Activated CD4-positive, alpha-beta T cell treated with anti-CD3 and anti-CD28 coated beads, Interleukin-2, amount 50 U/mL, for 1 hour (primary cell): ENCODE measurements around the gene ZIC5.
A peak's percentile ranks its signal among the peaks of the same experiment; 100 is the strongest.

Source experiments
- DNase-seq: peaks from one replicate; pipeline ENCODE4 v3.0.0-alpha.2; 2020

ZIC5 gene

DNA sequence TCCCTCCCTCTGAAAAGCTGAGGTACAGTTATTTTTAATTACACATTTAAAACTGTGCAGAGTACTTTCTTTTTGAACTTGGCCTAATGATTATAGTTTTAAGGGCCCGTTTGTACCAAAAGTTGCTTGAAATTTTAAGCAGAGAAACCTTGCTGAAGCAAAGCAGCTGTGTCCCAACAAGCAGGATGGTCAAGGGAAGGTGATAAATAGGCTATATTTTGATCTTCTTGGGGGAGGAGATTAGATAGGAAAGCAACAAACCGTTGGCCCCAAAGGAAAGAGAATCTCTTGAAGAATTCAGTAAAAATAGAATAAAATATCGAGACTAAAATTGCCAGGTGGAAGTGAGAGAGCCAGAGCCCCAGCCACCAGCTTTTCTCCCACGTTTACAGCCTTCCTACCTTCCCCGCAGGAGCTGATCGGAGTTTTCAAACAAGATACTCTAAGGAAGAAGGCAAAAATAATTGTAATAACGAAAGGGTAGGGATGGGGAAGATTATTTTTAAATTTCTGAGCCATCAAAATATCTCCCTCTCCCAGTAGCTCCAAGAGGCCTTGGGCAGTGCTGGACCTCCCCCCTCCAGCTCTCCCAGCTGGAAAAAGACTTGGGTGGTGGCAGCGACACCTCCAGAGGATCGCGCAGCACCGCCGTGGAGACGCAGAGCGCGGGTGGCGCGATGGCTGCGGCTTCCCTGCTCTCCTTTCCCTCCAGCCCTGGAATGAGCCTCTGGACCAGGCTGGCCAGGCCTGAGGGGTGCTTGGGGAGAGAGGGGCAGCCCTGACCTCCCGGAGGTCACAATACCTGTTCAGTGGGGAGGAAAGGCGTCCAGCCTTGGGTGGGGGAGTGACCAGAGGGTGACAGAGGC lies 15.8 kb upstream of the ZIC5 start:
- DNase-seq, result no peak

DNA sequence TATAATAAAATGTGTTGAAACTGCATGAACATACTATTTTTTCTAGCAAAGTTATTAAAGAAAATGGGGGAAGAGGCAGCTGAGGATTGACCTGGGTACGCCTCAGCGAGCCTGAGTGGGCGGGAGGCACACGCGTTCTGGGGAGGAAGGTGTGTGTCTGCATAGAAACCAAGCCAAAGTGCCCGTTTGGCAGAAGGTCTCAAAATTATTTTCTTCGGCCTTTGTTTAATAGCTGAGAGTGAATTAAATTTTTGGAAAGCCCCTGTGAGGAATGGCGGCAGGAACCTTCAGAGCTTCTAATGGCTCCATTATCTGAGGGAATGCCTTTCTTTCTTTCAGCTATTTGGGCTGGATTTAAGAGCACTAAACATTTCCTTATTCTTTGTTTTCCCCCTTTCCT lies 15.2 kb upstream of the ZIC5 start:
- DNase-seq, result no peak

DNA sequence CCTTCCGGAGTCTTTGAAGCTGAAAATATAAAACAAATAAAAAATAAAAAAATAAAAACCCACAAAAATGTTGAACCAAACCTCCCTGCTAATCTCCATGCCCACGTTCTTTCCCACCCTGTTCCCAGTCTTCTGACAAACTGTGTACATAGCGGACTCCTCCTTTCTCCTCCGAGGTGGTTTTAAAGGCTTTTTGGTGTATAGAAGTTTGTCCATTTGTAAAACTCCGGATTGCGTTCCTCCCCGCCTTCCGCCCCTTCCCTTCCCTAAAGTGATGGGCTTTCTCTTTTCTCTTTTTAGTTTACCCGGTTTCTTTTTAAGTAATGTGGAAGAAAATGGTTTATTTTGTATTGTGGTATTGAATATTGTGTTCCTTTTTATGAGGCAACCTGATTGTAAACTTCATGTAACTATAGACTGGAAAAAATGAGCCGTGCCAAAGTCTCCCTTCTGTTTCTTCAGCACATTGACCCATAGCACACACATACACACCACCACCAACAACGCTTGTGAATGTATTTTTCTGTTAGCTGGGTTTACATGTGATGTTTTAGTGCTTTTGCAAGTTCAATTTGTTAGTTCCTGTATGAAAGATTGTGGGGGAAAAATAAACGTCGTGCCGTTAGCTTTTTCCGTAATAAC lies 14.4 kb upstream of the ZIC5 start:
- no peak for DNase-seq

DNA sequence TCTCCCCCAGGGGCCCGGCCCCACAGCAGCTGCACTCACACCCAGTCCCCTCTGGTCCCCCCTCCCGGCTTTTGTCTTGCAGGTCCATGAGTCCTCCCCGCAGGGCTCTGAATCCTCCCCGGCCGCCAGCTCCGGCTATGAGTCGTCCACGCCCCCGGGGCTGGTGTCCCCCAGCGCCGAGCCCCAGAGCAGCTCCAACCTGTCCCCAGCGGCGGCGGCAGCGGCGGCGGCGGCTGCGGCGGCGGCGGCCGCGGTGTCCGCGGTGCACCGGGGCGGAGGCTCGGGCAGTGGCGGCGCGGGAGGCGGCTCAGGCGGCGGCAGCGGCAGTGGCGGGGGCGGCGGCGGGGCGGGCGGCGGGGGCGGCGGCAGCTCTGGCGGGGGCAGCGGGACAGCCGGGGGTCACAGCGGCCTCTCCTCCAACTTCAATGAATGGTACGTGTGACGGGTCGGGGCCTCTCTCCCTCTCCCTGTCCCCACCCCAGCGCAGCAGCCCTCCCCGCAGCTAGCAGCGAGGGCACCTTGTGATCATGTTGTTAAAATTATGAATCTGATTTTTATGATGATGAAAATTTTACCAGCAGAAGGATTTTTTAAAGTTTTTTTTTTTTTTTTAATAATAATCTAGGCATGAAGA lies 13.8 kb upstream of the ZIC5 start:
- DNase-seq, result no peak

DNA sequence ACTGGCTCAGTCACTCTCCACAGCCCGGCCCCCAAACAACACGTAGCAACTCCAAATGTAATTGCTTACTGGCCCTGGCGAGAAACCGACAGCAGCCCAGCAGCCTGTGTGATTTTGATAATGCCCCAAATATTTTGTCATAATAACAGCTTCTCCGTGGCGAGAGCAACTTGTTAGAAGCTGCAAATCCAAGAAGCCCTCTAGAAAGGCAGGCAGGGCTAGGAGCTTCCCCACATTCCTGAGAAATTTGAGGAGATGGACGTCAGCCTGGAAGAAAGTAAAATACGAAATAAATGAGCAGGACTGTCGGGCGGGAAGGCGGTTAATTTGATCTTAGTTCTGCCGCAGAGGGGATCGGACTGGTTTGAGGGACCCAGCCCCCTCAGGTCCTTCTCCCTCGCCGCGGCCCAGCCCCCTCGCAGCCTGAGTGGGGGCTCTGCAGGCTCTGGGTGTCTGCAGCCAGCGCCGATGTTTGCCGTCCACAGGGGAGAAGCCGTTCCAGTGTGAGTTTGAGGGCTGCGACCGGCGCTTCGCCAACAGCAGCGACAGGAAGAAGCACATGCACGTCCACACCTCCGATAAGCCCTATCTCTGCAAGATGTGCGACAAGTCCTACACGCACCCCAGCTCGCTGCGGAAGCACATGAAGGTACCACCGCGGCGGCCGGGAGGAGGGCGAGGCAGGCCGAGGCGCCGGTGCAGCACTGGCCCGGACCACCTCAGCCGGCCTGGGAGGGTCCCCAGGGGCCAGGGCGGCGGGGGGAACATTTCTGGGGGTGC lies 13.1 kb upstream of the ZIC5 start:
- no peak for DNase-seq

DNA sequence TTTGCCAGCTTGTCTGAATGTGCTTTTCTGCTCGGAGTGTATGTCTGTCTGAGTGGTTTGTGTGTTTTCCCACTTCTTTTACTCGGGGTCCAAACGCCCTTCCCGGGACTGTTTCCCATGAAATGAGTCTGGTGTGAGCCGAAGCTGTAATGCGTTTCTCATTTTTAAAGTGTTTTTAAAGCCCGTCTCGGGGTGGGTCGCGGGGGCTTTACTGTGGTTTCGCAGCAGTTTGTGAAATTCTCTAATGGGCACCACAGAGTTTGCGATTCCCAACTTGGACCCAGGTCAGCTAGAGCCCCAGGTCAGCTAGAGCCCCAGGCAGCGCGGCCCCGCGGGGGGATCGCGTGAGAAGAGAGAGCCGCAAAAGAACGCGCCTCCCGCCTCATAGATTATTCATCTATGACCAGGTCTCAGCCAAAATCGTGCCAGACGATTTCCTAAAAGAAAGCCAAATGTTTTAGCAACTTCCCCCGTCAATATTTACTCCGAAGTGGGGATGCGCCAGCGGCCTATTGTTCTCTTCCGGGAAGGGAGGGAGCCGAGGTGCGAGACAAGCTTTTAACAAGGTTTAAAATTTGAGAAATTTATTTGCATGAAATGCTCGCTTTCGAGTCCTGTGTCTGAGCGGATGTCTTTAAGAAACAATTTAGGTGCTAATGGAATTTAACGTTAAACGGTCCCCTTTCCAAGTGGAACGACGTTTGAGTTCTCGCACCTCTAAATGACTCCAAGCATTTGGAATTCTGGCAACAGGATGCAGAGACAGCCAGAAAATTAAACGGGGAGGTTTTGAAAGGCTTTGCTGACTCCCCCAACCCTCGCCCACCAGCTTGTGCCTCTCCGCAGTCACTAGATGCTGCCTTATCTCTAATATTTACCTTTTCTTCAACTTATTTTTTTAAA lies 12.2 kb upstream of the ZIC5 start:
- DNase-seq, result no peak

DNA sequence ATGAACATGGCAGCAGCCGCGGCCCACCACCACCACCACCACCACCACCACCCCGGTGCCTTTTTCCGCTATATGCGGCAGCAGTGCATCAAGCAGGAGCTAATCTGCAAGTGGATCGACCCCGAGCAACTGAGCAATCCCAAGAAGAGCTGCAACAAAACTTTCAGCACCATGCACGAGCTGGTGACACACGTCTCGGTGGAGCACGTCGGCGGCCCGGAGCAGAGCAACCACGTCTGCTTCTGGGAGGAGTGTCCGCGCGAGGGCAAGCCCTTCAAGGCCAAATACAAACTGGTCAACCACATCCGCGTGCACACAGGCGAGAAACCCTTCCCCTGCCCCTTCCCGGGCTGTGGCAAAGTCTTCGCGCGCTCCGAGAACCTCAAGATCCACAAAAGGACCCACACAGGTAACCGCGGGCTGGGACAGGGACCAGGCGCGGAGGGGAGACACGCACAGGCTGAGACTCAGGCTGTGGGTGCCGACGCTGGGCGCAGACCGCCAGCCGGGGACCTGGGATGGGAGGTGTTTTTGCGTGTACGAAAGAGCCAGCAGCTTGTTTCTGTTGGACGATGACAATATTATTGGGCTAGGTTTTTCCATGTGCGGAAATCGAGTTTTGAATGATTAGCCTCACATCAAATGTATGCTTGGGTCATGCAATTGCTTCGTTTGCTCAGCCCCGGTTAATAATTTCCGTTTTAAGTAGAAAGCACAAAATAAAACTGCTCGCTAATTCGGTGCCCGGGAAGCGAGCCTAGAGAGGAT lies 11.3 kb upstream of the ZIC5 start:
- DNase-seq, result no peak

DNA sequence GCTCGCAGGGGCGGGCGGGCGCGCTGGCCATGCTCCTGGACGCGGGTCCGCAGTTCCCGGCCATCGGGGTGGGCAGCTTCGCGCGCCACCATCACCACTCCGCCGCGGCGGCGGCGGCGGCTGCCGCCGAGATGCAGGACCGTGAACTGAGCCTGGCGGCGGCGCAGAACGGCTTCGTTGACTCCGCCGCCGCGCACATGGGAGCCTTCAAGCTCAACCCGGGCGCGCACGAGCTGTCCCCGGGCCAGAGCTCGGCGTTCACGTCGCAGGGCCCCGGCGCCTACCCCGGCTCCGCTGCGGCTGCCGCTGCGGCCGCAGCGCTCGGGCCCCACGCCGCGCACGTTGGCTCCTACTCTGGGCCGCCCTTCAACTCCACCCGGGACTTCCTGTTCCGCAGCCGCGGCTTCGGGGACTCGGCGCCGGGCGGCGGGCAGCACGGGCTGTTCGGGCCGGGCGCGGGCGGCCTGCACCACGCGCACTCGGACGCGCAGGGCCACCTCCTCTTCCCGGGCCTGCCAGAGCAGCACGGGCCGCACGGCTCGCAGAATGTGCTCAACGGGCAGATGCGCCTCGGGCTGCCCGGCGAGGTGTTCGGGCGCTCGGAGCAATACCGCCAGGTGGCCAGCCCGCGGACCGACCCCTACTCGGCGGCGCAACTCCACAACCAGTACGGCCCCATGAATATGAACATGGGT lies 10.6 kb upstream of the ZIC5 start:
- DNase-seq, result no peak

DNA sequence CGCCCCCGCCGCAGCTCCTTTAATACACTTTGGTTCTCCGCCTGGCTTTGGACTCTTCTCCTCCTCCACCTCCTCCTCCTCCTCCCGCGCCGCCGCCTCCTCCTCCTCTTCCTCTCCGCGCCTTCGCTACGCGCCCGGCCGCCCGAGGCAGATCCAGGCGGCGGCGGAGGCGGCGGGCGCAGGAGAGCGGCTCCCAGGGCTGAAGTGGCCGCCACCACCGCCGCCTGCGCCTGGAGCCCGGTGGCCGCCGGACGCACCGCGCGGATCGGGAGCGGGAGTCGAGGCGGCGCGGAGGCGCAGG lies 10.1 kb upstream of the ZIC5 start, which contains the start of gene ZIC2:
Gene ZIC2 (plus strand): TSS at position 50 of the 301 bp plus-strand sequence. CDS start 281 bp downstream, outside the sequence.
- DNase-seq, result no peak

DNA sequence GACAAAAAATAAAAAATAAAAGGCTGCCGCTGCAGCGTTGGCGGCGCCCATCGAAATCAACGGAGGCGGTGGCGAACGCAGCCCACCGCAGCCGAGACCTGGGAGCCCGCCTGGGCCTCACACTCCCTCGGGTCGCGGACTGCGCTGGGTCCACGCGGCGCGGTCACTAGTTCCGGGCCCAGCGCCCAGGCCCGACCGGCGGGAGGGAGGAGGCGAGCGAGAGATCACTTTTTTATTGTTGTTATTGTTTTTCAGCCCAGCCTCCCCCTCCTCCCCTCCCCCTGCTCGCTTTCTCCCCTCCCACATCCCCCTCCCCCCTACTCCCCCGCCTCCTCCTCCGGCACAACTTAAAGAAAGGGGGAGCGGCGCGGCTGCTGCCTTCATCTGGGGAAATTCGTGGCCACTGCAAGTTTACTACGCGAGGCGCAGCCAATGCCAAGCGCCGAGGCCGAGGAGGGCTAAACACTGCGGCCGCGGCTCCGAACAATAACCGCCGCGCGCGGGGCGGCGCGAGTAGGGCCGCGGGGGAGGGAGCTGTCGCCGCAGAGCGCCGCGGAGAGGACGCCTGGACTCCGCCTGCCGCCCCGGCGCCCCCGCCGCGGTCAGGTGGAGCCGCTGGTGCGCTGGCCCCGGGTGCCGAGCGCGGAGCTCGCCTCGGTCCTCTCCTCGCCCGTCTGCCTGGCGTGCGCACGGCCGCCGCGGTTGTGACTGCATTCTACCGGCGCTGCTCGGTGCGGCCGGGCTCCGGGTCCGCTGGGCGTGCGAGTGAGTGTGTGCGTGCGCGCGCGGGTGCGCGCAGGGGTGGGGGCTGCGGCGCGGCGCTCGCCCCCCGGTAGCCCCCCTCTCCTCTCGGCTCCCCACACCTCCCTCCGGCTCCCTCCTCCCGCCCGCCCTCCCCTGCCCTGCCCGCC lies 9.5 kb upstream of the ZIC5 start:
- no peak for DNase-seq

DNA sequence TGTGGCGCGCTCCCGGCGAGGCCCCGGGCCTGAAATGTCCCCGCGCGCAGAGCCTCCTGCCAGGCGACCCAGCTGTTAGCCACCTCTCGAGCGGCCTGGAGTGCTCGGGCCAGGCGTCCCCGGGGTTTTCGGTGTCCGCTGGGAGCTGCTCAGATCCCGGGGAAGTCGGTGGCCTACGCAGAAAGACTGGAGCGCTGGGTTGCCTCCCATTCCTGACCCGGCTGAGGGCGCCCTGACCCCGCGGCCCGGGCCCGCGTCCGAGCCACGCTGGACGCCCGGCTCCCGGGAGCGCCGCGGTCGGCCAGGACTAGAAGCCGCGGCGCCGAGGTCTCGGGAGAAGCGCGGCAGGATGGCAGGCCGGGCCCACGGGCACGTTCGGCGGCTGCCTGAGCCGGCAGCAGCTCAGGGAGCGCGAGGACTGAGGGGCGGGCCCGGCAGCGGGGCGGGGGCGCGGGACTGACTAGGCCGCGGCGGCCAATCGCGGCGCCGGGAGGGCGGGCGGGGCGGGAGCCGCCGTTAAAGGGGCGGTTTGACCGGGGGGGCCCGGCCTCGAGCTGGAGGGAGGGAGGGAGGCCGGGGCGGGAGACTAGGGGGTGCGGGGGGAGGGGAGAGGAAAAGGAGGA lies 8.7 kb upstream of the ZIC5 start:
- DNase-seq, result peak; percentile 52

DNA sequence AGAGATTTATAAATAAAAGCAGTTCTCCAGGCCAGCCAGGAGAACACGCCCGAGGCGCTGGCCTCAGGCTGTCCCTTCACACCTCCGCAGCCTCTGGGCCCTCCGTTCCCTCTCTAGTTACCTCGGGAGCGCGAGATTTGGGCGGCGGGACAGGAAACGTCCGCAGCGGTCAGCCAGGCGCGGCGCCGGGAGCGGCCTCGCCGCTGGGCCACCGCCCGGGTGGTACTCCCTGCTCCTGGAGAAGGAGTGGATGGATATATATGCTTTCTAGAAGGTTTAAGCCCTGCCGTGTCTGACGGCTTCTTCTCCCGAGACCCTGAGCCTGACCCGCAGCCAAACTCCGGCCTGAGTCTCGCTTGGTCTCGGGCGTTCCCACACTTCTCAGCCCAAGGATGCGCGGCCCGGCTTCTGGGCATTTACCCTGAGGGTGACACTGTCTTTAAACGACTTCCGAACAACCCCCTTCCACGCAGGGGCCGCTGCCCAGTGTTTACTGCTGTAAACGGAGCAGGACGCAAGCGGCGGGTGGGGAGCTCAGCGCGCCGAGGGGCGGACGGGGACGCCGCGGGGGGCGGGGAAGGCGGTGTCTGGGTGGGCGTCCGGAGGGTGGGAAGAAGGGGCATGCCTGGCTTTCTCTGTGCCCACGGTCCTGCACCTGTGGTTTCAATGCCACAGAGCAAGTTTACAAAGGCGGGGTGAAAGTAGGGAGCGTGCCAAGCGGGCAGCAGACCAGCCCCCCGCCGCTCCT lies 8.1 kb upstream of the ZIC5 start:
- DNase-seq, result no peak

DNA sequence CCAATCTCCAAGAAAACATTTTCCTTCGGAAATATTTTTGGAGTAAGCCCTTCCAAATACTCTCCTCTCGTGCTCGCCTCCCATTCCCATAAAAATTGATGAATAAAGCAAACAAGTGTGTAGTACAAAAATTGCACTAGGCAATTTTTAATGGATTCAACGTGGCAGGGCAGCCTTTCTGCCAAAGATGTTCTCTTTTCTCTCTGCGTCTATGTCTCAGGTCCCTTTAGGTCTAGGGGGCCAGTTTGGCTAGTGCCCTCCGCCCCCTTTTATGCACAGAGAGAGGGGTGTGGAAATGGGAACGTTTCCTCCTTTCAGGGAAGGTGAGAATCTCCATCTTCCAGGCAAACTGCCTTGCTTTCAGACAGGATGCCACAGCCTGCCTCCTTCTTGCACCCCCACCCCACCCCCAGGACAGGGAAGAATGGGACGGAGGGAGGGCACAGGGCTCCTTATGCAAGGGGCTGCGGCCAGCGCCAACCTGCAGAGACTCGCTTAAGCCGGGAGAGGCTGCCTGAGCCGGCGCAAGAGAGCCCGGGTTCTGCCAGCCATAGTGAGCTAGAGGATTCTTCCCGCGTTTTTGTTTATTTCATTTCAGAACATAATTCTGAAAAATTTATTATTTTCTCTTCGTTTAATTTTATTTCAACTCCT lies 7.4 kb upstream of the ZIC5 start:
- DNase-seq, result no peak

DNA sequence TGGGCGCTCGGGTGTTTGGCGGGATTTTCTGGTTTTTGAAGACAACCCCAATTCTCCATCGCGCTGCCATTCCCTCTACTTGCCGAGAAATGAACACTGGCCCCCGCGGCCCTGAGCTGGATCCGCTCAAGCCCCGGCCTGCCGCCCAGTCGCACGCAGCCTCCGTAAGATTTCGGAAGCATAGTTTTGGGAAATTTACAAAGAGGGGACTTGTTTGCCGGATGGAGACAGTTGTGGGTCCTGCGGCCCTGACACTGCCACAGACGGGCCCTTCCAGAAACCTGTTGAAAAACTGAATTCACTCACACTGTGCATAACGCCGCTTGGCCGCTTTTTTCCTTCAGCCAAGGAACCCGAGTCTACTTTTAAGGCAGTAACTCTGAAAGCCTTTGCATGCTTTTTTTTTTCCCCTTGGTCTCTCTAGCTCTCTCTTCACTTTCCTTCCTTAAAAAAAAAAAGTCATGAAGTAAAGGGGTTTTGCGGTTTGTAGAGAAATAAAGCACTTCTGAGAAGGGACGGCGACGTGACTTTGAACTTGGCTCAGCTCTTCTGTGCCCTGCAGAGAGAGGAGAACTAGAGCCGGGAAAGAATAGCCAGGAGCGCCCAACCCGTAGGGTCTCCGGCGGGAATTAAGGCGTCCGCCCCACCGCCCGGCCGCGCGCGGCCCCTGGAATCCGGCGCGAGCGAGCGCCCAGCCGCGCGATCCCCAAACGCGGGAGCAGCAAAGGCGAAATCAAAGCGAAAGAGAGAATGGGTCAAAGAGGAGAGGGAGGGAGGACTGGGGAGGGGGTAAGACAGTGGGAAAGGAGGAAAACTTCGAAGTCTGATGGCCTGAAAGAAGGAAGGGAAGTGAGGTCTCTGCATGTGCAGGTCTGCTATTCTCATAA lies 6.6 kb upstream of the ZIC5 start:
- DNase-seq, result no peak

DNA sequence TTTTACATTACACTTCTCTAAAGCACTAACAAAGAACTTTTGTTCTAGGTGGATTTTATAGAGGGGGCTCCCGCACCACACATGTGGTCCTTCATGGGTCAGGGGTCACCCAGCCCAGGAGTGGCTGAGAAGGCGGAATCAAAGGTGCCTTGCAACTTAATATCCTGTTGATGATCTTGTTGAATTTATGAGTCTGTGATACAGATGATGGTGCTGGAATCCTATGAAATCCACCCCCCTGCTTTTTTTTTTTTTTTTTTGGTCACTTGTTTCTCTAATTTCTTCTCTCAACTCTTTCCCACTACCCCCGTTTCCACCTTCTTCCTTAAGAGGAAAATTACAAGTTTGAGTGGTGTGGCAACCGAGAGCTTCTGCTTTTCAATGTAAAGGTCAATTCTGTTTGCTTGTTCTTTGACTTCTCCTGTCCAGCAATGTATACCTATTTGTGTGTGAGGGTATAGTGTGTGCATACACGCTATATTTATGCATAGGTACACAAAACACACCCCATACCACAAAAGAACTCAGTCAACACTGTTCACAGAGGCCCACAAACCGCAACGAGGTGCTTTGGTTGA lies 5.9 kb upstream of the ZIC5 start:
- DNase-seq, result no peak

DNA sequence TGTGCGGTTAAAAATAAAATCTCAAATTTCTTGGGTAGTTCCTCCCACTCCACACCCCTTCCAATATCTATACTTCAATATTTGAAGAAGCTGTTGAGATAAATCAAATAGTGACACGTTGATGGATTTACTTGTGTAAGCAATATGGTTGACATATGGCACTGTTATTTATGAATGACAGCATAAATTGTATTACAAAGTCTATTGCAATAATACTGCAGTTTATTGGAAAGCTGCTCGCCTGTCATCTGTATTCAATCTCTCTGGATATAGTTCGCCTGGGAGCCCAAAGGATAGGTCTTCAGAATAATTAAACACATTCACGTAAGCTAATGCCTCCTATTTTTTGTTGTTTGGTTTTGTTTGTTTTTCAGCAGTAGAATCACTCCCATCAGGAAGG lies 5.0 kb upstream of the ZIC5 start:
- DNase-seq, result no peak

DNA sequence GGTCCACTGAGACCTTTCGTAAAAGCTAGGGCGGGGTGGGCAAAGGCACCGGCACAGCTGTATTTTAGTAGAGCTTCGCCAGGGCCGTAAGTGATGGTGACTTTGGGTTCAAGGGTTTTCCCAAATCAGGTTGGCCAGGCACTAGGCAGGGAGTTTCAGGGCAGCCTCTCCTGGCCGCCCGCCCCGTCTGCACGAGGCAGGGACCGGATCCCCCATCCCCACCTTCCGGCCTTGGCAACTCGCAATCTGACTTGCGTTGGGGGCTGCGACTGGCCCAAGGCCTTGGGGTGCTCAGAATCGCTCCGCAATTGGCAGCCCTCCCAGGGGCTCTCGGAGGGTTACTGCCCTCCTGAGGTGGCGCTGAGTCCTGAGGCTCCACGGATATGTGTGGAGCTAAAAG lies 4.1 kb upstream of the ZIC5 start:
- DNase-seq, result no peak
